ENCODE data around the gene NDUFA11.

Gene NDUFA11

DNA sequence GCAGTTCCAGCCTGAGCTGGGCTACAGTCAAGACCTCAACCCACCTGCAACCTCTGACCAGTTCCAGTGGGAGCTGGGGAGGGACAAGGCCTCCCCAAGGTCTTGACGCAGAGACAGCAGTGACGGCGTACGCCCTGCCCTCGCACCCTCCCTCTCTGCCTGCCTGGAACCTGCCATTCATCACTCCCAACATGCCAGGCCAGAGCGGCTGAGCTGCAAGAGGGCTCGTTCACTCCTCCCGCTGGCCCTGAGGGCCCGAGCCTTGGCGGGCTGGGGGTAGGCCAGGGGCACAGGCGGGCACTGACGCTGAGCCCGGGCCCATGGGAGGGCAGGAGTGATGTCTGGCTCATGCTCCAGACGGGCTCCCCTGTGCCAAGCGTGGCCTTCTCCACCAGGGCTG lies 8.2 kb downstream of the NDUFA11 start:
- no peak overlapping the region for H3K27ac Mint-ChIP-seq
- TF ChIP-seq, protein P1, sequence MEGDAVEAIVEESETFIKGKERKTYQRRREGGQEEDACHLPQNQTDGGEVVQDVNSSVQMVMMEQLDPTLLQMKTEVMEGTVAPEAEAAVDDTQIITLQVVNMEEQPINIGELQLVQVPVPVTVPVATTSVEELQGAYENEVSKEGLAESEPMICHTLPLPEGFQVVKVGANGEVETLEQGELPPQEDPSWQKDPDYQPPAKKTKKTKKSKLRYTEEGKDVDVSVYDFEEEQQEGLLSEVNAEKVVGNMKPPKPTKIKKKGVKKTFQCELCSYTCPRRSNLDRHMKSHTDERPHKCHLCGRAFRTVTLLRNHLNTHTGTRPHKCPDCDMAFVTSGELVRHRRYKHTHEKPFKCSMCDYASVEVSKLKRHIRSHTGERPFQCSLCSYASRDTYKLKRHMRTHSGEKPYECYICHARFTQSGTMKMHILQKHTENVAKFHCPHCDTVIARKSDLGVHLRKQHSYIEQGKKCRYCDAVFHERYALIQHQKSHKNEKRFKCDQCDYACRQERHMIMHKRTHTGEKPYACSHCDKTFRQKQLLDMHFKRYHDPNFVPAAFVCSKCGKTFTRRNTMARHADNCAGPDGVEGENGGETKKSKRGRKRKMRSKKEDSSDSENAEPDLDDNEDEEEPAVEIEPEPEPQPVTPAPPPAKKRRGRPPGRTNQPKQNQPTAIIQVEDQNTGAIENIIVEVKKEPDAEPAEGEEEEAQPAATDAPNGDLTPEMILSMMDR (IDR thresholded peaks at IDR 0.05) = no peak
- no peak for DNase-seq
- no peaks in the 10 kb centered on the region for H3K27me3 Mint-ChIP-seq (ENCODE audit: low read depth, poor library complexity)
- peaks cover 6% of the 10 kb centered on the region for H3K36me3 Mint-ChIP-seq (ENCODE audit: low read depth)
- no peak overlapping the region for H3K4me3 Mint-ChIP-seq
- no peaks in the 10 kb centered on the region for H3K9me3 Mint-ChIP-seq
- peaks cover 6% of the 10 kb centered on the region for H3K4me1 Mint-ChIP-seq

DNA sequence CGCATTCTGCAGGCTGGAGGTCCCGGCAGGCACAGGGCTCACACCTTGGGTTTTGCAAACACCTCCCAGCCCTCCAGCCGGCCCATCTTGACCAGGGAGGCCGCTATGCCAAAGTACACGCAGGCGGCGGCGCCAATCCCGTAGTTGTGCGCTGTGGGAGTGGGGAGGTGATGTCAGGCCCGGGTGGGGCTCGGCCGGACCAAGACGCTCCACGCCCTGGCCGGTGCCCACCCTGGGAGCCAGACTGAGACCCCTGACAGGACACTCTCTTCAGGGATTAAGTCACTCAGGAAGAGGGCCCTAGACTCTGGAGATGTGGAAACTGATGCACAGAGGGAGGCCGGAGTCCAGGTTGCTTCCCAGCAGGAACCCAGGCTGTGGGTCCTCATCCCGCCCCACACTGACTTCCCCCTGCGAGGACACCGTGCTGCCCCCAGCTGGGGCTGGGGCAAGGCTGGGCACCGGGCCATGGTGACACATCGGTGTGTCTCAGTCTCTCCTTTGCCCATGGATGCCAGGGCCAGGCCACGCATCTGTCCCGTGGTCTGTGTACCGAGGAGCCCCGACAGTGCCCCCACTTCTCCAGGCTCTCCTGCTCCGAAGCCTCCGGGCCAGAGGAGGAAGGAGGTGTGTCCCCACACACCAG lies 8.8 kb downstream of the NDUFA11 start:
- DNase-seq = no peak
- Mint-ChIP-seq H3K9me3 (no peaks in the 10 kb centered on the region), H3K4me3 (no peak overlapping the region), H3K4me1 (peaks cover 7% of the 10 kb centered on the region), H3K27ac (no peak overlapping the region), H3K27me3 (ENCODE audit: low read depth, poor library complexity) (no peaks in the 10 kb centered on the region), H3K36me3 (ENCODE audit: low read depth) (peaks cover under 1% of the 10 kb centered on the region)
- TF ChIP-seq, protein P1 (IDR thresholded peaks at IDR 0.05) = no peak

DNA sequence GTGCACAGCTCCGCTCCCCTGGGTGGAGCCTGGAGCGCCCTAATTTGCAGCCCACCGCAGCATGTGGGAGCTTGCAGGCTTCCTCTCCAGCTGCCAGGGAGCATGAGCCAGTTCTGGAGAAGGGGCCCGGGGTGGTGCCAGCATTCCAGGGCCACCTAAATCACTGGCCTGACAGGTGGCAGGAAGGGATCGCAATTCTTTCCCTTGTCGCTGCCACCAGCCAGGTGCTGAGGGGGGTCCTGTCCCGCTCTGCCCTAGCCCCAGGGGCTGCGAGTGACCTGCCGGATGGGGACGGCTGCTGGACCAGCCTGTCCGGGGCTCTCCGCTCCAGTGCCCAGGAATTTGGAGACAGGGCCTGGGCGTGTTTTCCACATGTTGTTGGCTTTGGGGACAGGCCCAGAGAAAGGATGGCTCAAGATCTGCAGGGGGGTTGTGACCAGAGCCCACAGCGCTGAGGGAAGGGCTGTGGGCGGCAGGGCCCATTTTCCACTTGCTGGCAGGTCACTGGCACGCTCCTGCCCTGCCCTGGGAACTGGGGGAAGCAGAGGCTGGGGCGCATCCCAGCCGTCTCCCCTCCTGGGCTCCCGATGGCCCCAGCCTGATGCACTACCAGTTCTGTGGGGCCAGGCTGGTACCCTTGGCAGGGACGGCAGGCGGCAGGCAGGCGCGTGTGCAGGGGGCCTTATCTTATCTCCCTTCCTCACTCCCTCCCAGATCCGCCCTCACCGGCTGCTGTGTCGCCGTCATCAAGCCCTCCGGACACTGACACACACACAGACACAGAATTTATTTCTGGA lies 9.5 kb downstream of the NDUFA11 start:
- DNase-seq = peak; percentile 46
- no peaks in the 10 kb centered on the region for H3K36me3 Mint-ChIP-seq (ENCODE audit: low read depth)
- TF ChIP-seq, protein P1 (IDR thresholded peaks at IDR 0.05) = no peak

DNA sequence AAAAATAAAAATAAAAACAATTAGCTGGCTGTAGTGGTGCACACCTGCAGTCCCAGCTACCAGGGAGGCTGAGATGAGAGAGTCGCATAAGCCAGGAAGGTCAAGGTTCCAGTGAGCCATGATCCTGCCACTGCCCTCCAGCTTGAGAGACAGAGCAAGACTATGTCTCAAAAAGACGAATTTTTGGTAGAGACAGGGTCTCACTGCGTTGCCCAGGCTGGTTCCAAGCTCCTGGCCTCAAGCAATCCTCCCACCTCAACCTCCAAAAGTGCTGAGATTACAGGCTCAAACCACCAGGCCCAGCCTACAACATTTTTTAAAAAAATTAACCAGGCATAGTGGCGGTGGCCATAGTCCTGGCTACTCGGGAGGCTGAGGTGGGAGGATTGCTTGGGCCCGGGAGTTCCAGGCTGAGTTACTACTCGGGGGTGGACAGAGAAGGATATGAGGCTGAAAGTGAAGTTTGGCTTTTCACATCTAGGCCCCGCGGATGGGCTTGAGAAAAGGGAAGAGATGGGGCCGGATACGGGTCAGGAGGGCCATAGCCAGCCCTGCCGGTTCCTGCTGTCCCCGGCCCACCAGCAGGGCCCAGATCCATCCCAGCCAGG lies 10.2 kb downstream of the NDUFA11 start:
- no peak for DNase-seq
- Mint-ChIP-seq H3K27ac (no peak overlapping the region), H3K36me3 (ENCODE audit: low read depth) (no peaks in the 10 kb centered on the region), H3K27me3 (ENCODE audit: low read depth, poor library complexity) (peaks cover 3% of the 10 kb centered on the region), H3K9me3 (no peaks in the 10 kb centered on the region), H3K4me3 (no peak overlapping the region), H3K4me1 (peaks cover 13% of the 10 kb centered on the region)
- TF ChIP-seq, protein P1 (IDR thresholded peaks at IDR 0.05) = no peak

More for the DNA sequence above, 9.5 kb downstream of the NDUFA11 start:
- Mint-ChIP-seq H3K4me3 (no peak overlapping the region), H3K4me1 (peaks cover 13% of the 10 kb centered on the region), H3K9me3 (no peaks in the 10 kb centered on the region), H3K27ac (no peak overlapping the region), H3K27me3 (ENCODE audit: low read depth, poor library complexity) (peaks cover 1% of the 10 kb centered on the region)

DNA sequence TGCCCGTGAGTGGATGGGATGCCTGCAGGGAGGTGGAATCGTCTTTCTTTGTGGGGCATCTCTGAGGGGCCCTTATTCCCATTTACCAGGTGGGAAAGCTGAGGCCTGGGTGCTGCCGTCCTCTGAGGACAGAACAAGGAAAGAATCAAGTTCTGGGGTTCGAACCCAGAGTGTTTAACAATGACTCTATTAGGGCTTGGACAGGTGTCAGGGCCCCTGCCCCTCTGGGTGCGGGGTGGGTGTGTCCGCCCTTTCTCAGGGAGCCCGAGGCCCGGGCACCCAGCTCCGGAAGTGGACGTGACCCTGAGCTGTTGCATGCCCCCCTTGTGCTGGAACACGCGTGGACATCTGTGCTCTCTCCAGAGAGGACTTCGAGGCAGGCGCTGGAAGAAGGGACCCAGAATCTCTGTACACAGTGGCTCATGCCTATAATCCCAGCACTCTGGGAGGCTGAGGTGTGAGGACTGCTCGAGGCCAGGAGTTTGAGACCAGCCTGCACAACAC lies 10.8 kb downstream of the NDUFA11 start:
- no peak for DNase-seq
- Mint-ChIP-seq H3K36me3 (ENCODE audit: low read depth) (no peaks in the 10 kb centered on the region), H3K27me3 (ENCODE audit: low read depth, poor library complexity) (peaks cover 3% of the 10 kb centered on the region), H3K9me3 (no peaks in the 10 kb centered on the region), H3K27ac (no peak overlapping the region), H3K4me1 (peaks cover 13% of the 10 kb centered on the region), H3K4me3 (no peak overlapping the region)
- TF ChIP-seq, protein P1 (IDR thresholded peaks at IDR 0.05) = no peak
